ENCODE results near the gene CUEDC2. TPM values are rescaled to one million over a fixed set of nuclear protein-coding genes. Genes with fewer than 3 reads are reported as not detected.
A peak's percentile ranks its signal among the peaks of the same experiment; 100 is the strongest.

The CUEDC2 gene
- total RNA-seq, 4 donors from 2014 or later: 24.0 to 50.9 (median 40.7) TPM

DNA sequence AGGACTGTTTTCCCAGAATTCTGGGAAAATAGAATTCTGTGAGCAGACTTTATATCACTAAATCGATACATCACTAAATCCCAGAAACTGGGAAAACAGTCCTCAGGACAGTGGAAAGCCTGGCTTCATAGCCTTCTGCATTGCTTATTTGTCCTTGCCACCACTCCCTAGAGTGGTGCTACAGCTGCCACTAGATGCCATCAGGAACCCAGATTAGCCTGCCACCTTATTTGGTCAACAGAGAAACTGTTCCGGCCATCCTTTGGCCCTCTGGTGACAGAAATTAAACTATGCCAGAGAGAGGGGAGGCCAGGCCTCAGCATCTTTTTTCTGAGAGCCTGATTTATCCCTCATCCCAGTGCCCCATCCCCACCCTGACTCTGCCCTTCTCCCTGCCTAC, 56.5 kb downstream of the CUEDC2 start:
- TF ChIP-seq, protein P1, sequence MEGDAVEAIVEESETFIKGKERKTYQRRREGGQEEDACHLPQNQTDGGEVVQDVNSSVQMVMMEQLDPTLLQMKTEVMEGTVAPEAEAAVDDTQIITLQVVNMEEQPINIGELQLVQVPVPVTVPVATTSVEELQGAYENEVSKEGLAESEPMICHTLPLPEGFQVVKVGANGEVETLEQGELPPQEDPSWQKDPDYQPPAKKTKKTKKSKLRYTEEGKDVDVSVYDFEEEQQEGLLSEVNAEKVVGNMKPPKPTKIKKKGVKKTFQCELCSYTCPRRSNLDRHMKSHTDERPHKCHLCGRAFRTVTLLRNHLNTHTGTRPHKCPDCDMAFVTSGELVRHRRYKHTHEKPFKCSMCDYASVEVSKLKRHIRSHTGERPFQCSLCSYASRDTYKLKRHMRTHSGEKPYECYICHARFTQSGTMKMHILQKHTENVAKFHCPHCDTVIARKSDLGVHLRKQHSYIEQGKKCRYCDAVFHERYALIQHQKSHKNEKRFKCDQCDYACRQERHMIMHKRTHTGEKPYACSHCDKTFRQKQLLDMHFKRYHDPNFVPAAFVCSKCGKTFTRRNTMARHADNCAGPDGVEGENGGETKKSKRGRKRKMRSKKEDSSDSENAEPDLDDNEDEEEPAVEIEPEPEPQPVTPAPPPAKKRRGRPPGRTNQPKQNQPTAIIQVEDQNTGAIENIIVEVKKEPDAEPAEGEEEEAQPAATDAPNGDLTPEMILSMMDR (IDR thresholded peaks at IDR 0.05; ENCODE audit: low read depth): no peak

DNA sequence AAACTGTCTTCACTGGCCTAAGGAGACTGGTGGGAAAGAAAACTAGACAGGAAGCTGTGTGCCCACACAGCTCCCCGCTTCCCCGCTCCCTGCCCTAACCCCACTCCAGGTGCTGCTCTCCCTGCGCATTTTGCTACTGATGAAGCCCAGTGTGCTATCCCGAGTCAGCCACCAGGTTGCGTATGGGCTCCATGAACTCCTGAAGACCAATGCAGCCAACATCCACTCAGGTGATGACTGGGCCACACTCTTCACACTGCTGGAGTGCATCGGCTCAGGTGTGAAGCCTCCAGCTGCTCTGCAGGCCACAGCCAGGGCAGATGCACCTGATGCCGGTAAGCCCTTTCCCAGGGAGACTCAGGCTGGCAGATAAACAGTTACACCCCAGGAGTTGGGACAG, 57.1 kb downstream of the CUEDC2 start:
- TF ChIP-seq, protein P1 (IDR thresholded peaks at IDR 0.05; ENCODE audit: low read depth): no peak

Small RNA genes lying within 50 kb of the gene (small RNA-seq; reads per million reads assigned to genes)
- gene MIR146B: 9,392 reads per million, percentile 100 among the genes with 10 or more reads in this experiment

Other genes with a start within 250 kb of the CUEDC2 start
- 1 to 10 TPM; 1.3 to 3.6 (median 3.2) TPM for gene ELOVL3, start 206.3 kb downstream of the CUEDC2 start, total RNA-seq
- gene PITX3, start 191.1 kb downstream of the CUEDC2 start, total RNA-seq: not detected
- 10 to 100 TPM; 21.6 to 34.3 (median 24.0) TPM for gene GBF1, start 187.0 kb downstream of the CUEDC2 start, total RNA-seq
- gene NFKB2, start 36.9 kb downstream of the CUEDC2 start, total RNA-seq: 10 to 100 TPM in 3 of 4 donors, 1 to 10 TPM in 1; 7.7 to 20.3 (median 12.4) TPM
- gene PSD, start 13.8 kb downstream of the CUEDC2 start, total RNA-seq: 1 to 10 TPM in 1 of 4 donors, under 1 TPM in 3; 0.22 to 1.4 (median 0.54) TPM
- 10 to 100 TPM in 3 of 4 donors, 1 to 10 TPM in 1; 8.0 to 31.3 (median 15.5) TPM for gene FBXL15, start 11.7 kb downstream of the CUEDC2 start, total RNA-seq
- gene C10orf95, start 19.0 kb upstream of the CUEDC2 start, total RNA-seq: not detected
- gene ACTR1A, start 70.1 kb upstream of the CUEDC2 start, total RNA-seq: 100 to 1,000 TPM in 1 of 4 donors, 10 to 100 TPM in 3; 86.0 to 147 (median 88.3) TPM
- gene SUFU, start 71.4 kb upstream of the CUEDC2 start, total RNA-seq: 10 to 100 TPM in 1 of 4 donors, 1 to 10 TPM in 3; 5.5 to 13.3 (median 8.2) TPM
- gene TRIM8, start 211.9 kb upstream of the CUEDC2 start, total RNA-seq: 100 to 1,000 TPM in 2 of 4 donors, 10 to 100 TPM in 2; 76.3 to 261 (median 111) TPM